ENCODE data around the gene OR10V1. TPM values are rescaled to one million over a fixed set of nuclear protein-coding genes. Genes with fewer than 3 reads are reported as not detected.

OR10V1 gene
- total and polyA plus RNA-seq, 9 of the 15 experiments (the other 6 are each of a cell fraction or from before 2014, with no cell fraction given) = not detected

GRCh38 chr11:59755701-59756557, 42.3 kb upstream of the OR10V1 start (continued):
- TF ChIP-seq, protein P1, sequence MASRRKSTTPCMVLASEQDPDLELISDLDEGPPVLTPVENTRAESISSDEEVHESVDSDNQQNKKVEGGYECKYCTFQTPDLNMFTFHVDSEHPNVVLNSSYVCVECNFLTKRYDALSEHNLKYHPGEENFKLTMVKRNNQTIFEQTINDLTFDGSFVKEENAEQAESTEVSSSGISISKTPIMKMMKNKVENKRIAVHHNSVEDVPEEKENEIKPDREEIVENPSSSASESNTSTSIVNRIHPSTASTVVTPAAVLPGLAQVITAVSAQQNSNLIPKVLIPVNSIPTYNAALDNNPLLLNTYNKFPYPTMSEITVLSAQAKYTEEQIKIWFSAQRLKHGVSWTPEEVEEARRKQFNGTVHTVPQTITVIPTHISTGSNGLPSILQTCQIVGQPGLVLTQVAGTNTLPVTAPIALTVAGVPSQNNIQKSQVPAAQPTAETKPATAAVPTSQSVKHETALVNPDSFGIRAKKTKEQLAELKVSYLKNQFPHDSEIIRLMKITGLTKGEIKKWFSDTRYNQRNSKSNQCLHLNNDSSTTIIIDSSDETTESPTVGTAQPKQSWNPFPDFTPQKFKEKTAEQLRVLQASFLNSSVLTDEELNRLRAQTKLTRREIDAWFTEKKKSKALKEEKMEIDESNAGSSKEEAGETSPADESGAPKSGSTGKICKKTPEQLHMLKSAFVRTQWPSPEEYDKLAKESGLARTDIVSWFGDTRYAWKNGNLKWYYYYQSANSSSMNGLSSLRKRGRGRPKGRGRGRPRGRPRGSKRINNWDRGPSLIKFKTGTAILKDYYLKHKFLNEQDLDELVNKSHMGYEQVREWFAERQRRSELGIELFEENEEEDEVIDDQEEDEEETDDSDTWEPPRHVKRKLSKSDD (conservative IDR thresholded peaks at IDR 0.05; ENCODE audit: low read length) = no peak
- TF ChIP-seq TRIM25 (IDR thresholded peaks at IDR 0.05; ENCODE audit: borderline replicate concordance) (no peak), FOXK1 (CRISPR knock-in tag; IDR thresholded peaks at IDR 0.05; ENCODE audit: borderline replicate concordance) (no peak), ZBTB9 (CRISPR knock-in tag; IDR thresholded peaks at IDR 0.05) (no peak), ADNP (tag; IDR thresholded peaks at IDR 0.05) (peak; percentile 45; the same call in 1 of the 2 replicates), SOX6 (IDR thresholded peaks at IDR 0.05) (peak; percentile 57), TAF1 (IDR thresholded peaks at IDR 0.05; ENCODE audit: control insufficient read depth, extremely low read depth, insufficient read depth, low read length, severe bottlenecking) (peak; percentile 20), TCF7 (IDR thresholded peaks at IDR 0.05; ENCODE audit: borderline replicate concordance) (no peak), TCF3 (CRISPR knock-in tag; IDR thresholded peaks at IDR 0.05) (peak; percentile 55), SUPT5H (IDR thresholded peaks at IDR 0.05) (0 out of 2 replicates have a peak, but pooled peaks have one; percentile 8), ZSCAN32 (CRISPR knock-in tag; IDR thresholded peaks at IDR 0.05) (no peak), CHCHD3 (CRISPR knock-in tag; IDR thresholded peaks at IDR 0.05) (no peak), CBFA2T3 (IDR thresholded peaks at IDR 0.05) (peak; percentile 81), ZNF778 (CRISPR knock-in tag; IDR thresholded peaks at IDR 0.05) (no peak), SMARCA4 (IDR thresholded peaks at IDR 0.05) (peak; percentile 73; the same call in 1 of the 2 replicates), ZEB2 (IDR thresholded peaks at IDR 0.05) (peak; percentile 10), SRF (CRISPR knock-in tag; IDR thresholded peaks at IDR 0.05) (0 out of 4 replicates have a peak, but pooled peaks of 1 of the 2 experiments have one; percentile 19), XRCC3 (IDR thresholded peaks at IDR 0.05) (no peak), MIER1 (IDR thresholded peaks at IDR 0.05; ENCODE audit: low read depth) (no peak), CTCF (IDR thresholded peaks at IDR 0.05 in 2 of 3, conservative IDR thresholded peaks at IDR 0.05 in 1 of 3; ENCODE audit: insufficient read depth in 2 of 3, low read depth in 1 of 3, low read length in 3 of 3) (peak in 2 of 3 experiments; percentile 19 to 39; a peak in 3 of 6 replicates), HMG20B (CRISPR knock-in tag; IDR thresholded peaks at IDR 0.05) (no peak), ZBED1 (IDR thresholded peaks at IDR 0.05) (no peak)
